Measurements from ENCODE around the gene SOX21. TPM values are rescaled to one million over a fixed set of nuclear protein-coding genes. Genes with fewer than 3 reads are reported as not detected.

The SOX21 gene
- total RNA-seq, 1 experiment from 2014 or later = not detected

DNA sequence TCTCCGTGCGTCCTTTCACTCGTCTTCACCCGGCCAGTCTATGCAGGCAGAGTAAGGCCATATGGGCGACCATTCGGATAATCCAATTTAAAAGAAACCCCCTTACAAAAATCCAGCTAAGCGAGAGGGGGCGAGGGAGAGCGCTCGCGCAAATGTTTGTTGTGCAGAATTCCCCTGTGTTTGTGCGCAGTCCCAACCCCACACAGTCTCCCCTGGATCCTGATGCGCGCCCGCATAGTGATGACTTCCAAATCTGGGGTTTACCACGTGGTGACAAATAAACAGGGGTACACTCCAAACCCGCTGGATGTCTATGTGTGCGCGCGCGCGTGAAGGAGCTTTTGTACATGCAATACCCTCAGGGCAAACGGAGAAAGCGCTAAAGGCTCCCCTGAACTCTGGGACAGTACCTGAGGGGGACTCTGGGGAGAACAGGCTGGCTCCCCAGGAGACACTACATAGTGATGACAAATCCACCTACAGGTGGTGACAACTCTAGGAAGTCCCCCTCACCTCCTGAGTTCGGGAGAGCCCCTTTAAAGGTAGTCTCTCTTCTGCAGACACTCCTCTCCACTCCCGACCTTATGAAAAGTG, 8.5 kb downstream of the SOX21 start:
- Histone ChIP-seq H2AFZ (ENCODE audit: low read depth, low read length, poor library complexity, severe bottlenecking) (no peak overlapping the region), H3K27me3 (ENCODE audit: insufficient read depth, low read length) (peaks cover 29% of the 10 kb centered on the region), H3K27ac (ENCODE audit: low read depth, low read length) (no peak overlapping the region), H3K9ac (ENCODE audit: low read length) (no peak overlapping the region), H3K4me3 (replicated peaks in 1 of 2; ENCODE audit: low read depth in 1 of 2, low read length in 2 of 2) (no peak overlapping the region), H3K9me3 (ENCODE audit: control insufficient read depth in 1 of 2, insufficient read depth in 1 of 2, low read depth in 1 of 2, low read length in 2 of 2) (no peaks in the 10 kb centered on the region), H3K4me2 (ENCODE audit: low read length) (no peak overlapping the region), H3K9me2 (ENCODE audit: insufficient read depth) (no peaks in the 10 kb centered on the region), H3K79me2 (ENCODE audit: insufficient read depth, low read length) (no peaks in the 10 kb centered on the region), H4K20me1 (ENCODE audit: insufficient read depth) (no peaks in the 10 kb centered on the region), H3K4me1 (ENCODE audit: control insufficient read depth in 1 of 2, insufficient read depth in 2 of 2, low read length in 2 of 2) (no peaks in the 10 kb centered on the region), H3K36me3 (ENCODE audit: control insufficient read depth in 1 of 2, insufficient read depth in 2 of 2, low read length in 2 of 2) (no peaks in the 10 kb centered on the region)
- BruUV-seq (replicated peaks) = no TSS peak
- DNase-seq (ENCODE audit: low read depth, low spot score) = no peak
- TF ChIP-seq EGR1 (IDR thresholded peaks at IDR 0.05; ENCODE audit: low read depth) = no peak
- TF ChIP-seq, protein P1, sequence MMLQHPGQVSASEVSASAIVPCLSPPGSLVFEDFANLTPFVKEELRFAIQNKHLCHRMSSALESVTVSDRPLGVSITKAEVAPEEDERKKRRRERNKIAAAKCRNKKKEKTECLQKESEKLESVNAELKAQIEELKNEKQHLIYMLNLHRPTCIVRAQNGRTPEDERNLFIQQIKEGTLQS (IDR thresholded peaks at IDR 0.05) = no peak
- TF ChIP-seq CEBPB (IDR thresholded peaks at IDR 0.05; ENCODE audit: low read depth) = no peak
- no peak for TF ChIP-seq ELF1 (IDR thresholded peaks at IDR 0.05; ENCODE audit: borderline replicate concordance, low read depth)
- TF ChIP-seq ZFX (IDR thresholded peaks at IDR 0.05) = no peak
- no peak for TF ChIP-seq RAD21 (IDR thresholded peaks at IDR 0.05; ENCODE audit: low read depth)
- TF ChIP-seq ZNF274 (IDR thresholded peaks at IDR 0.05; ENCODE audit: low read depth, low read length) = no peak
- no peak for TF ChIP-seq SP1 (IDR thresholded peaks at IDR 0.05; ENCODE audit: low read depth)
- no peak for TF ChIP-seq POLR2A (IDR thresholded peaks at IDR 0.05; ENCODE audit: borderline replicate concordance, extremely low read depth, insufficient read depth, insufficient read length)
- TF ChIP-seq EZH2 (IDR thresholded peaks at IDR 0.05) = no peak
- TF ChIP-seq, protein P2, sequence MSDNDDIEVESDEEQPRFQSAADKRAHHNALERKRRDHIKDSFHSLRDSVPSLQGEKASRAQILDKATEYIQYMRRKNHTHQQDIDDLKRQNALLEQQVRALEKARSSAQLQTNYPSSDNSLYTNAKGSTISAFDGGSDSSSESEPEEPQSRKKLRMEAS (IDR thresholded peaks at IDR 0.05) = no peak
- no peak for TF ChIP-seq SIN3A (IDR thresholded peaks at IDR 0.05; ENCODE audit: low read depth)
- no peak for TF ChIP-seq TCF7L2 (IDR thresholded peaks at IDR 0.05; ENCODE audit: borderline replicate concordance, extremely low read depth, insufficient read depth, insufficient read length)
- no peak for TF ChIP-seq FOSL1 (IDR thresholded peaks at IDR 0.05; ENCODE audit: low read depth)
- TF ChIP-seq, protein P3, sequence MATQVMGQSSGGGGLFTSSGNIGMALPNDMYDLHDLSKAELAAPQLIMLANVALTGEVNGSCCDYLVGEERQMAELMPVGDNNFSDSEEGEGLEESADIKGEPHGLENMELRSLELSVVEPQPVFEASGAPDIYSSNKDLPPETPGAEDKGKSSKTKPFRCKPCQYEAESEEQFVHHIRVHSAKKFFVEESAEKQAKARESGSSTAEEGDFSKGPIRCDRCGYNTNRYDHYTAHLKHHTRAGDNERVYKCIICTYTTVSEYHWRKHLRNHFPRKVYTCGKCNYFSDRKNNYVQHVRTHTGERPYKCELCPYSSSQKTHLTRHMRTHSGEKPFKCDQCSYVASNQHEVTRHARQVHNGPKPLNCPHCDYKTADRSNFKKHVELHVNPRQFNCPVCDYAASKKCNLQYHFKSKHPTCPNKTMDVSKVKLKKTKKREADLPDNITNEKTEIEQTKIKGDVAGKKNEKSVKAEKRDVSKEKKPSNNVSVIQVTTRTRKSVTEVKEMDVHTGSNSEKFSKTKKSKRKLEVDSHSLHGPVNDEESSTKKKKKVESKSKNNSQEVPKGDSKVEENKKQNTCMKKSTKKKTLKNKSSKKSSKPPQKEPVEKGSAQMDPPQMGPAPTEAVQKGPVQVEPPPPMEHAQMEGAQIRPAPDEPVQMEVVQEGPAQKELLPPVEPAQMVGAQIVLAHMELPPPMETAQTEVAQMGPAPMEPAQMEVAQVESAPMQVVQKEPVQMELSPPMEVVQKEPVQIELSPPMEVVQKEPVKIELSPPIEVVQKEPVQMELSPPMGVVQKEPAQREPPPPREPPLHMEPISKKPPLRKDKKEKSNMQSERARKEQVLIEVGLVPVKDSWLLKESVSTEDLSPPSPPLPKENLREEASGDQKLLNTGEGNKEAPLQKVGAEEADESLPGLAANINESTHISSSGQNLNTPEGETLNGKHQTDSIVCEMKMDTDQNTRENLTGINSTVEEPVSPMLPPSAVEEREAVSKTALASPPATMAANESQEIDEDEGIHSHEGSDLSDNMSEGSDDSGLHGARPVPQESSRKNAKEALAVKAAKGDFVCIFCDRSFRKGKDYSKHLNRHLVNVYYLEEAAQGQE (IDR thresholded peaks at IDR 0.05; ENCODE audit: low read depth) = no peak
- no peak for TF ChIP-seq YY1 (IDR thresholded peaks at IDR 0.05; ENCODE audit: extremely low read depth, insufficient replicate concordance, low read depth, low read length)
- TF ChIP-seq EZH2phosphoT487 (IDR thresholded peaks at IDR 0.05; ENCODE audit: borderline replicate concordance) = no peak
- intact Hi-C loops (cut with micrococcal nuclease) = no loop called here
- RAD21 ChIA-PET (ENCODE audit: low non-redundant PET in 1 of 2, low total read pairs in 2 of 2, uncharacterized antibody in 2 of 2, unreplicated experiment in 2 of 2) = no interaction called here
- ATAC-seq = no peak
- POLR2A ChIA-PET = no interaction called here
- CTCF ChIA-PET = no interaction called here

All from HCT116 (cell line).